GM23338 (cell line): Measurements from ENCODE around the gene LHX1.

Experiments used
- CREB1 ChIP-seq: fragments of 250-450 bp; sonication (Bioruptor Pico); IDR thresholded peaks from 2 replicates; pipeline ENCODE4 v1.5.0; 2020; ENCODE audit warnings: low read depth, mild to moderate bottlenecking, moderate library complexity
- EZH2 ChIP-seq: fragments of 200-600 bp; sonication (generic); IDR thresholded peaks from one replicate; pipeline ENCODE4 v1.8.0; 2017; ENCODE audit warnings: antibody characterized with exemption, mild to moderate bottlenecking, low read depth; ENCODE audit not compliant: unreplicated experiment
- EZH2phosphoT487 ChIP-seq: fragments of 200-600 bp; sonication (generic); IDR thresholded peaks from one replicate; pipeline ENCODE4 v1.8.1; 2018; ENCODE audit warnings: antibody characterized with exemption; ENCODE audit not compliant: unreplicated experiment
- JUNB ChIP-seq: IDR thresholded peaks from one replicate; pipeline ENCODE4 v1.6.1; 2016; ENCODE audit warnings: antibody characterized with exemption; ENCODE audit not compliant: unreplicated experiment
- POLR2AphosphoS5 ChIP-seq: IDR thresholded peaks from 2 replicates; pipeline ENCODE4 v1.6.1; 2016; ENCODE audit warnings: antibody characterized with exemption, low read depth
- REST ChIP-seq: IDR thresholded peaks from one replicate; pipeline ENCODE4 v1.6.1; 2018; ENCODE audit warnings: antibody characterized with exemption; ENCODE audit not compliant: unreplicated experiment
- TF ChIP-seq, protein P1 (sequence below), 2 experiments: fragments of 200-600 bp in 1 of 2; sonication (generic) in 1 of 2; conservative IDR thresholded peaks; 2 replicates each; pipeline versions ENCODE4 v1.5.1 to v1.6.1; 2016 to 2017; ENCODE audit warnings: antibody characterized with exemption in 2 of 2, low read depth in 2 of 2, mild to moderate bottlenecking in 2 of 2, moderate library complexity in 1 of 2
- TF ChIP-seq, protein P2 (sequence below): IDR thresholded peaks from 2 replicates; pipeline ENCODE4 v1.6.1; 2016; ENCODE audit warnings: antibody characterized with exemption

DNA sequence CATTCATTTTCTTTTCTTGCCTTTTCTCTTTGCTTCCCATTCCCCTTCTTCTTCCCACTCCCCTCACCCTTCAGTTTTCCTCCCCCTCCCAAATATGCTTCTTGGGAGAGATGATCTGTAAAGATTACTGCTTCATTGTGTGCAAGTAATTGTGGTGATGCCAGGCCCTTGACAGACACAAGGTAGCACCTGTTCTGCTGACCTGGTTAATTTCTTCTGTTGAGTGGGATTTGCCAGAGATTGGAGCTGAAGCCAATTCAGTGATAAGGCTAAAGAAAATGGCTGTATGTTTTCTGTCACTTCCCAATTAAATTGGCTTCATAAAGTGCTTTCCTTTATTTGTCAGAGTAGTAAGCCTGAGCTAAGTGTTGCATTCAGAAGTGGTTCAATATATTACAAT lies 56.0 kb downstream of the LHX1 start:
- no peak for TF ChIP-seq REST
- TF ChIP-seq, protein P1, sequence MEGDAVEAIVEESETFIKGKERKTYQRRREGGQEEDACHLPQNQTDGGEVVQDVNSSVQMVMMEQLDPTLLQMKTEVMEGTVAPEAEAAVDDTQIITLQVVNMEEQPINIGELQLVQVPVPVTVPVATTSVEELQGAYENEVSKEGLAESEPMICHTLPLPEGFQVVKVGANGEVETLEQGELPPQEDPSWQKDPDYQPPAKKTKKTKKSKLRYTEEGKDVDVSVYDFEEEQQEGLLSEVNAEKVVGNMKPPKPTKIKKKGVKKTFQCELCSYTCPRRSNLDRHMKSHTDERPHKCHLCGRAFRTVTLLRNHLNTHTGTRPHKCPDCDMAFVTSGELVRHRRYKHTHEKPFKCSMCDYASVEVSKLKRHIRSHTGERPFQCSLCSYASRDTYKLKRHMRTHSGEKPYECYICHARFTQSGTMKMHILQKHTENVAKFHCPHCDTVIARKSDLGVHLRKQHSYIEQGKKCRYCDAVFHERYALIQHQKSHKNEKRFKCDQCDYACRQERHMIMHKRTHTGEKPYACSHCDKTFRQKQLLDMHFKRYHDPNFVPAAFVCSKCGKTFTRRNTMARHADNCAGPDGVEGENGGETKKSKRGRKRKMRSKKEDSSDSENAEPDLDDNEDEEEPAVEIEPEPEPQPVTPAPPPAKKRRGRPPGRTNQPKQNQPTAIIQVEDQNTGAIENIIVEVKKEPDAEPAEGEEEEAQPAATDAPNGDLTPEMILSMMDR (conservative IDR thresholded peaks at IDR 0.05; ENCODE audit: low read depth in 2 of 2): no peak
- no peak for TF ChIP-seq EZH2
- TF ChIP-seq, protein P2, sequence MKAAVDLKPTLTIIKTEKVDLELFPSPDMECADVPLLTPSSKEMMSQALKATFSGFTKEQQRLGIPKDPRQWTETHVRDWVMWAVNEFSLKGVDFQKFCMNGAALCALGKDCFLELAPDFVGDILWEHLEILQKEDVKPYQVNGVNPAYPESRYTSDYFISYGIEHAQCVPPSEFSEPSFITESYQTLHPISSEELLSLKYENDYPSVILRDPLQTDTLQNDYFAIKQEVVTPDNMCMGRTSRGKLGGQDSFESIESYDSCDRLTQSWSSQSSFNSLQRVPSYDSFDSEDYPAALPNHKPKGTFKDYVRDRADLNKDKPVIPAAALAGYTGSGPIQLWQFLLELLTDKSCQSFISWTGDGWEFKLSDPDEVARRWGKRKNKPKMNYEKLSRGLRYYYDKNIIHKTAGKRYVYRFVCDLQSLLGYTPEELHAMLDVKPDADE: no peak
- TF ChIP-seq EZH2phosphoT487: no peak
- no peak for TF ChIP-seq JUNB
- TF ChIP-seq POLR2AphosphoS5: no peak
- no peak for TF ChIP-seq CREB1 (CRISPR knock-in tag)
